ENCODE data around the gene NPAS3. TPM values are rescaled to one million over a fixed set of nuclear protein-coding genes. Genes with fewer than 3 reads are reported as not detected.

Gene NPAS3
- total and polyA plus RNA-seq, 2 of the 8 experiments (the other 6 are each of a cell fraction or from before 2014, with no cell fraction given): 0.11 to 0.60 TPM

DNA sequence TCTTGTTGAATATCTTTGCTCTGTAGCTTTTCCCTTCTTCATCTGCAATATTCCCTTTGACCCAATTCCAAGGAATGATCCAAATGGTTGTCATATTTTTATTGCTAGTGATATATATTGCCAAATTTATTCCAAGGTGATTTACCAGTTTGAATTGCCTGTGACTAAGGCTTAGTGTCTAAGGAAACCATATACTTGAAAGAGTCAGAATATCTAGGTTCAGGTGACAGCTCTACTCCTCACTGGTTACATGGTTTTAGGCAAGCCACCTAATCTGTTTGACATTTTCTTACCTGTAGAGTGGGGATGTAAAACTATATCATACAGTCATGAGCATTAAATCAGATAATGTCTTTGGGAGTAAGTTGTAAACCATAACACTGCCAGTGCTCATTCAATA, 473.8 kb downstream of the NPAS3 start (continued):
- TF ChIP-seq, protein P1, sequence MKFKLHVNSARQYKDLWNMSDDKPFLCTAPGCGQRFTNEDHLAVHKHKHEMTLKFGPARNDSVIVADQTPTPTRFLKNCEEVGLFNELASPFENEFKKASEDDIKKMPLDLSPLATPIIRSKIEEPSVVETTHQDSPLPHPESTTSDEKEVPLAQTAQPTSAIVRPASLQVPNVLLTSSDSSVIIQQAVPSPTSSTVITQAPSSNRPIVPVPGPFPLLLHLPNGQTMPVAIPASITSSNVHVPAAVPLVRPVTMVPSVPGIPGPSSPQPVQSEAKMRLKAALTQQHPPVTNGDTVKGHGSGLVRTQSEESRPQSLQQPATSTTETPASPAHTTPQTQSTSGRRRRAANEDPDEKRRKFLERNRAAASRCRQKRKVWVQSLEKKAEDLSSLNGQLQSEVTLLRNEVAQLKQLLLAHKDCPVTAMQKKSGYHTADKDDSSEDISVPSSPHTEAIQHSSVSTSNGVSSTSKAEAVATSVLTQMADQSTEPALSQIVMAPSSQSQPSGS (IDR thresholded peaks at IDR 0.05; ENCODE audit: low read length): no peak
- TF ChIP-seq EP300 (IDR thresholded peaks at IDR 0.05; ENCODE audit: borderline replicate concordance in 1 of 2, low read depth in 2 of 2, low read length in 2 of 2) (no peak), BACH1 (IDR thresholded peaks at IDR 0.05; ENCODE audit: low read length) (no peak), TEAD4 (IDR thresholded peaks at IDR 0.05; ENCODE audit: low read depth, low read length) (no peak)

Measured in H1 (cell line).